Upper lobe of right lung (tissue), 1 donor: ENCODE results near the gene LRG1. TPM values are rescaled to one million over a fixed set of nuclear protein-coding genes. Genes with fewer than 3 reads are reported as not detected.
A peak's percentile ranks its signal among the peaks of the same experiment; 100 is the strongest.

ENCODE experiments used
- ATAC-seq: fragments of 200-7000 bp; cut with Tn5 transposase; one replicate; pipeline ENCODE4 v1.9.1; 2020; ENCODE audit warnings: mild to moderate bottlenecking, moderate library complexity
- DNase-seq: peaks from one replicate; pipeline ENCODE4 v3.0.0-alpha.2; 2020
- H3K27ac ChIP-seq: fragments of 200-600 bp; one replicate; pipeline ENCODE4 v1.8.0; 2022
- H3K27me3 ChIP-seq: fragments of 200-600 bp; one replicate; pipeline ENCODE4 v1.8.0; 2022; ENCODE audit warnings: mild to moderate bottlenecking
- H3K36me3 ChIP-seq: fragments of 200-600 bp; one replicate; pipeline ENCODE4 v1.8.0; 2022
- H3K4me1 ChIP-seq: fragments of 200-600 bp; one replicate; pipeline ENCODE4 v1.8.0; 2022
- H3K4me3 ChIP-seq: fragments of 200-600 bp; one replicate; pipeline ENCODE4 v1.8.0; 2022; ENCODE audit warnings: mild to moderate bottlenecking
- H3K9me3 ChIP-seq: fragments of 200-600 bp; one replicate; pipeline ENCODE4 v1.8.0; 2022
- intact Hi-C: fragments of 100-400 bp; cut with DNase I; formaldehyde crosslinking; loops from one replicate; pipeline ENCODE4 v1.11.0; 2022
- total RNA-seq: library from RNA; stranded (reverse); fragmentation: NEBNext Ultra II Directional; extraction: Animal tissue kit (Norgen Biotek cat#: 25700); gene quantifications from one replicate; pipeline ENCODE4 v1.2.1, GENCODE V29; 2021
- TF ChIP-seq, protein P1 (sequence below): fragments of 200-600 bp; IDR thresholded peaks from one replicate; pipeline ENCODE4 v1.8.0; 2022; ENCODE audit warnings: antibody characterized with exemption
- donor health status: DM: no; HTN: yes; CAD: no; lungs with severe emphysema.

LRG1 gene
- total RNA-seq, 1 donor from 2014 or later = 15.9 TPM

- H3K9me3 ChIP-seq = no peaks in the 10 kb centered on the region
- peak; percentile 43 for ATAC-seq
- TF ChIP-seq, protein P1, sequence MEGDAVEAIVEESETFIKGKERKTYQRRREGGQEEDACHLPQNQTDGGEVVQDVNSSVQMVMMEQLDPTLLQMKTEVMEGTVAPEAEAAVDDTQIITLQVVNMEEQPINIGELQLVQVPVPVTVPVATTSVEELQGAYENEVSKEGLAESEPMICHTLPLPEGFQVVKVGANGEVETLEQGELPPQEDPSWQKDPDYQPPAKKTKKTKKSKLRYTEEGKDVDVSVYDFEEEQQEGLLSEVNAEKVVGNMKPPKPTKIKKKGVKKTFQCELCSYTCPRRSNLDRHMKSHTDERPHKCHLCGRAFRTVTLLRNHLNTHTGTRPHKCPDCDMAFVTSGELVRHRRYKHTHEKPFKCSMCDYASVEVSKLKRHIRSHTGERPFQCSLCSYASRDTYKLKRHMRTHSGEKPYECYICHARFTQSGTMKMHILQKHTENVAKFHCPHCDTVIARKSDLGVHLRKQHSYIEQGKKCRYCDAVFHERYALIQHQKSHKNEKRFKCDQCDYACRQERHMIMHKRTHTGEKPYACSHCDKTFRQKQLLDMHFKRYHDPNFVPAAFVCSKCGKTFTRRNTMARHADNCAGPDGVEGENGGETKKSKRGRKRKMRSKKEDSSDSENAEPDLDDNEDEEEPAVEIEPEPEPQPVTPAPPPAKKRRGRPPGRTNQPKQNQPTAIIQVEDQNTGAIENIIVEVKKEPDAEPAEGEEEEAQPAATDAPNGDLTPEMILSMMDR = peak; percentile 100
- peaks cover 6% of the 10 kb centered on the region for H3K4me1 ChIP-seq
- H3K36me3 ChIP-seq = no peaks in the 10 kb centered on the region
- DNase-seq = peak; percentile 70
- intact Hi-C loops = no loop called here
- H3K27me3 ChIP-seq = no peaks in the 10 kb centered on the region
- H3K4me3 ChIP-seq = peak overlapping the region; percentile 53
- no peak overlapping the region for H3K27ac ChIP-seq
Measured at GRCh38 chr19:4557971-4558941, 18.4 kb upstream of the LRG1 start.

DNA sequence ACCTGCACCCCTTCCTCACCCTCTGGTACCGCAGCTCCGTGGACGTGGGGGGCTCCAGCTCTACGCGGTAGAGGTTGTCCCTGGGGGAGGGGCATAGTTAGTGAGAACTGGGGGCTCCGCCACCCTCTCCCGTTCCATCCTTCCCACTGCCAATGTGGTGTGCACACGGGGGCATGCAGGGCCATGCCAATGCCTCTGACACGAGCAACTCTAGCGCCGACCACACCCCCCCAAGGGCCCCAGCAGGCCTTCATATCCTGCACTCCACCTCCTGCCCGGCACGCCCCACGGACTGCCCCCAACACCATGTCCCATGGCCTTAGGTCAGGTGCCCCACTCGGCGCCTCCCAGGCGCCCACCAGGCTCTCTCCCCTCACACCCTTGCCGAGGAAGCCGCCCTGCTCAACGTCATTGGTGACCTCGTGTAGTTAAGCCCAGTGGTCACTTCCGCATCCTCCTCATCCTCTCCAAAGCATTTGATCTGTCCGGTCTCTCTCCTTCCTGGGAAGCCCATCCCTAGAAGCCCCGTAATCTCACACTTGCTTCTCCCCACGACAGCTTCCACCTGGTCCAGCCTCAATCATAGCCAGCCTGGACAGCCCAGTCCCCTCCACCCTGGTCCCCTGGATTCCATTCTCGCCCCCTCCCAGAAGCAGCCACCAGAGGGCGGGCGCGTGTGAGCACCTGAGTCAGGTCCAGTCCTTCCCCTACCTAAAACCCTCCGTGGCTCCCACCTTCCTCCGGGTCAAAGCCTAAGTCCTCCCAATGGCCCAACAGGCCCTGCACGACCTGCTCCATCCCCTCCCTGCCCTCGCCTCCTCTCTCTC lies 17.5 kb upstream of the LRG1 start:
- Histone ChIP-seq H3K27ac (no peak overlapping the region), H3K4me1 (peaks cover 6% of the 10 kb centered on the region), H3K36me3 (no peaks in the 10 kb centered on the region), H3K4me3 (peak overlapping the region; percentile 53), H3K9me3 (no peaks in the 10 kb centered on the region), H3K27me3 (no peaks in the 10 kb centered on the region)
- TF ChIP-seq, protein P1 = no peak
- intact Hi-C loops = no loop called here
- ATAC-seq (no peak), DNase-seq (no peak)

DNA sequence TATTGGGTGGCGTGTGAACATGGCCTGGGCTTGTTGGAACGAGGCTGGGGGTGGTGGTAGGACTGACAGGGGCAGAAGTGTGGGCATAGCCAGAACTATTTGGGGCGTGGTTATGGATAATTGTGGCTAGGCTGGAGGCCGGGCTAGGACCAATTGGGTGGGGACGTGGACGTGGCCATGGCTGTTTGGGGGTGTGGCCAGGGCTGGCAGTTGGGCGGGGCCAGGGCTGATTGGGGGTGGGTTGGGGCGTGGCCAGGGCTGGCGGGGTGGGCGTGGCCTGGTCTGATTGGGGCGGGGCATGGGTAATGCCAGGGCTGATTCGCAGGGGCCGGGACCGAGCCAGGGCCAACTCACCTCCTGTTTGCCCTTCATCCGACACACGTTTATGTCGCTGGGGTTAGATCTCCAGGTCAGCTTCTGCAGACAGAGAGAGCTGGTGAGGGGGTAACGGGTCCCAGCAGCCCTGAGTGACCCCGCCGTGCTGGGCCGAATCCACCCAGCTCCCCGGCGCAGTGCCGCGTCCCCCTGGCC lies 16.8 kb upstream of the LRG1 start:
- intact Hi-C loops = no loop called here
- DNase-seq = peak; percentile 74
- peak; percentile 58 for ATAC-seq

GRCh38 chr19:4555657-4556561 lies 16.1 kb upstream of the LRG1 start:
- peaks cover 6% of the 10 kb centered on the region for H3K36me3 ChIP-seq
- intact Hi-C loops = no loop called here
- H3K4me1 ChIP-seq = peaks cover 6% of the 10 kb centered on the region
- H3K27me3 ChIP-seq = no peaks in the 10 kb centered on the region
- H3K27ac ChIP-seq = no peak overlapping the region
- no peak overlapping the region for H3K4me3 ChIP-seq
- ATAC-seq = peak; percentile 11
- H3K9me3 ChIP-seq = no peaks in the 10 kb centered on the region
- DNase-seq = no peak
- TF ChIP-seq, protein P1 = no peak

More for the DNA sequence above, 16.8 kb upstream of the LRG1 start:
- no peak overlapping the region for H3K4me3 ChIP-seq
- no peak overlapping the region for H3K27ac ChIP-seq
- peaks cover 5% of the 10 kb centered on the region for H3K36me3 ChIP-seq
- no peaks in the 10 kb centered on the region for H3K27me3 ChIP-seq
- H3K9me3 ChIP-seq = no peaks in the 10 kb centered on the region
- H3K4me1 ChIP-seq = peaks cover 6% of the 10 kb centered on the region
- TF ChIP-seq, protein P1 = no peak

DNA sequence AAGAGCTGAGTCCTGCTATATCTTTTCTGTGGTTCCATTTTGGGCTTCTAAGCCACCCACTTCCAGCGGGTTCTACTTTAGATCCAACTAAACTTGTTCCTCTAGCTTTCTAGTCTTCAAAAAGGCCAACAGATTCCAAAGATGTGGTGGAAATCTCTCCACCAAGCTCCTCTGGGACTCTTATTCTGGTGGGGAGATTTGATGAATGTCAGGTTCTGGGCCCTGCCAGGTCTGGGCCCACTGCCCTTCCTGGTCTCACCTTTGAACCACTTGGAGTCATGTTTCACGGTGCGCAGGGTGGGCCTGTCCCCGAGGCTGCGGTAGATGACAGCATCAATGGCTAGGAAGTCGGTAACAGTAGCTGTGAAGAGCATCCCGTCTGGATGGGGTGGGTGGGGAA lies 14.9 kb upstream of the LRG1 start:
- H3K9me3 ChIP-seq = no peaks in the 10 kb centered on the region
- ATAC-seq (no peak), DNase-seq (no peak)
- intact Hi-C loops = no loop called here
- no peaks in the 10 kb centered on the region for H3K27me3 ChIP-seq
- TF ChIP-seq, protein P1 = no peak
- H3K36me3 ChIP-seq = peaks cover 6% of the 10 kb centered on the region
- H3K4me3 ChIP-seq = no peak overlapping the region
- H3K4me1 ChIP-seq = peaks cover under 1% of the 10 kb centered on the region
- no peak overlapping the region for H3K27ac ChIP-seq
